Upper lobe of right lung (tissue), 1 donor: ENCODE measurements around the gene NT5C3A. TPM values are rescaled to one million over a fixed set of nuclear protein-coding genes. Genes with fewer than 3 reads are reported as not detected.

Experiments used
- ATAC-seq: fragments of 200-7000 bp; cut with Tn5 transposase; one replicate; pipeline ENCODE4 v1.9.1; 2020; ENCODE audit warnings: mild to moderate bottlenecking, moderate library complexity
- DNase-seq: peaks from one replicate; pipeline ENCODE4 v3.0.0-alpha.2; 2020
- H3K27ac ChIP-seq: fragments of 200-600 bp; one replicate; pipeline ENCODE4 v1.8.0; 2022
- H3K27me3 ChIP-seq: fragments of 200-600 bp; one replicate; pipeline ENCODE4 v1.8.0; 2022; ENCODE audit warnings: mild to moderate bottlenecking
- H3K36me3 ChIP-seq: fragments of 200-600 bp; one replicate; pipeline ENCODE4 v1.8.0; 2022
- H3K4me1 ChIP-seq: fragments of 200-600 bp; one replicate; pipeline ENCODE4 v1.8.0; 2022
- H3K4me3 ChIP-seq: fragments of 200-600 bp; one replicate; pipeline ENCODE4 v1.8.0; 2022; ENCODE audit warnings: mild to moderate bottlenecking
- H3K9me3 ChIP-seq: fragments of 200-600 bp; one replicate; pipeline ENCODE4 v1.8.0; 2022
- CTCF ChIP-seq: fragments of 200-600 bp; IDR thresholded peaks from one replicate; pipeline ENCODE4 v1.8.0; 2022; ENCODE audit warnings: antibody characterized with exemption
- intact Hi-C: fragments of 100-400 bp; cut with DNase I; formaldehyde crosslinking; loops from one replicate; pipeline ENCODE4 v1.11.0; 2022
- total RNA-seq: library from RNA; stranded (reverse); fragmentation: NEBNext Ultra II Directional; extraction: Animal tissue kit (Norgen Biotek cat#: 25700); gene quantifications from one replicate; pipeline ENCODE4 v1.2.1, GENCODE V29; 2021
- donor health status: DM: no; HTN: yes; CAD: no; lungs with severe emphysema.

The NT5C3A gene
- total RNA-seq, 1 donor from 2014 or later, result 34.0 TPM

DNA sequence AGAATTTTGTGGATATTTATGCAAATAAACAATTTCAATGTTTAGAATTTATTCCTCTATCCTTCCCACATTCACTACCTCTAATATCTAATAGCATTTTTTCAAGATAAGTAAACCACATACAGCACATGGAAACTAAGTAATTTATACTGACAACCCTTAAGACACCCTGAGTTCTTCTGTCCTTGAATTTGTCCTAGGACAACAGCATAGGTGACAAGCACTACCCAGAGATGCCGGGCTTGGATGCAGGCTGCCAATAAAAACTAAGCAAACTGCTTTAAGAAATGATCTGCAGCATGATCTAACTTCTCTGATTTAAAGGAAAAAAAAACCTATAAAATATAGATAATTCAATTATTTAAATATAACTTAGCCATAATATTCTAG, 22.7 kb downstream of the NT5C3A start:
- TF ChIP-seq CTCF, result no peak
- no peak for DNase-seq
- Histone ChIP-seq H3K4me3 (peak overlapping the region; percentile 38), H3K27me3 (no peaks in the 10 kb centered on the region), H3K36me3 (no peaks in the 10 kb centered on the region), H3K4me1 (peaks cover 24% of the 10 kb centered on the region), H3K27ac (peak overlapping the region; percentile 77), H3K9me3 (no peaks in the 10 kb centered on the region)
- intact Hi-C loops, result no loop called here
- no peak for ATAC-seq

- Histone ChIP-seq H3K9me3 (no peaks in the 10 kb centered on the region), H3K27ac (peak overlapping the region; percentile 77), H3K36me3 (no peaks in the 10 kb centered on the region), H3K4me3 (peak overlapping the region; percentile 38), H3K4me1 (peaks cover 24% of the 10 kb centered on the region), H3K27me3 (no peaks in the 10 kb centered on the region)
- intact Hi-C loops, result no loop called here
- TF ChIP-seq CTCF, result no peak
- ATAC-seq (peak; percentile 56), DNase-seq (no peak)
Measured at GRCh38 chr7:33039257-33039902, 23.2 kb downstream of the NT5C3A start.

GRCh38 chr7:33038639-33039038, 23.9 kb downstream of the NT5C3A start:
- DNase-seq (no peak), ATAC-seq (no peak)
- Histone ChIP-seq H3K9me3 (no peaks in the 10 kb centered on the region), H3K27me3 (no peaks in the 10 kb centered on the region), H3K4me3 (peak overlapping the region; percentile 38), H3K36me3 (no peaks in the 10 kb centered on the region), H3K27ac (no peak overlapping the region), H3K4me1 (peaks cover 24% of the 10 kb centered on the region)
- intact Hi-C loops, result no loop called here
- TF ChIP-seq CTCF, result no peak

DNA sequence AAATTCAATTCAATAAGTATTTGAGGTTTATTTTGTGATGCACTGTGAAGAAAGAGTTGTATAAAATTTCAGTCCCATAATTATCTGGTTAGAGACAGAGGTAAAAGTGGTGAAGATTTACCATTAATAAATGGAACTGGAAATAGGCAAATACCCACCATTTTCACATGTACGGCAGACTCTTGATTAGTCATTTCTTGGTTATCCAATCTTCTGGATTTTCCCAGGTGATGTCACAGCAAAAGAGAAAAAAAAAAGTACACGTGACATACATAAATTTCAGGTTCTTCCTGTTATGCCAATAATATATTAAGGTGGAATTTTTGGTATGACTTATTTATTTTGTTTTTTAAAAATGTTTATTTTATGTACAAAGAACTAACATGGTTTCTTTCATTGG, 26.8 kb downstream of the NT5C3A start:
- intact Hi-C loops, result no loop called here
- Histone ChIP-seq H3K36me3 (no peaks in the 10 kb centered on the region), H3K4me1 (peaks cover 15% of the 10 kb centered on the region), H3K27me3 (no peaks in the 10 kb centered on the region), H3K9me3 (no peaks in the 10 kb centered on the region), H3K4me3 (no peak overlapping the region), H3K27ac (no peak overlapping the region)
- DNase-seq, result no peak
- TF ChIP-seq CTCF, result no peak
- no peak for ATAC-seq

GRCh38 chr7:33024189-33024757, 38.3 kb downstream of the NT5C3A start:
- Histone ChIP-seq H3K27ac (no peak overlapping the region), H3K4me1 (no peaks in the 10 kb centered on the region), H3K9me3 (no peaks in the 10 kb centered on the region), H3K27me3 (no peaks in the 10 kb centered on the region), H3K36me3 (peaks cover 73% of the 10 kb centered on the region), H3K4me3 (no peak overlapping the region)
- DNase-seq (no peak), ATAC-seq (no peak)
- TF ChIP-seq CTCF, result no peak
- intact Hi-C loops, result no loop called here
